ENCODE data around the gene TRIO.

Gene TRIO

DNA sequence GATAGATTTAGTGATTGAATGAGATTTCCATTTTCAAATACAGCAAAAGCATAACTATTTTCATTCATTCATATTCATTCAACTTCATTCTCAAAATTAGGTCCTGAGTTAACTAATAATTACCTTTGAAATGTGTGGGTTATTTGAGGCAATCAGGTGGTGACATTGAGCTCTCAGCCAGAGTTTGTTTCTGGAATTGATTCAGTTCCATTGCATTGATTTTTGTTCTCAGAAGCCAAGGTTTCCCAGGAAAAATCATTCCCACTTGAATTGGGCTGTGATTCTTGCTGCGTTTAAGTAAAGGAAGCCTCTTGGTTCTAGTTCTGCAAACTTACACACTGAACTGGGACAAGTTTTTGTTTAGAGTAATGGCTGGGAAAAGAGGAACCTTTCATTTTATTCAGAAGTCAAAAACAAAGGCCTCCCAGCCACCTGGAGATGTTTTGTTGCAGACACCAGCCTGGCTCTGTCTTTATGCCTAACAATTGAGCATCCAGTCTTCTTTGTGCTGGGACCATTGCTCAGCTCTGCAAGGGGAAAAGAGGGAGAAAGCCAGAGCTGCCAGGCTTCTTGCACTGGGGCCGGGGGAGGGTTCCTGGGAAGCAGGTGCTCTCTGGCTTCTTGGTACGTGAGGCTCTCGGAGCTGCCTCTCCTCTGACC lies 198.6 kb downstream of the TRIO start:
- no peak for DNase-seq

GRCh38 chr5:14342306-14342705 lies 199.2 kb downstream of the TRIO start:
- DNase-seq, result no peak

DNA sequence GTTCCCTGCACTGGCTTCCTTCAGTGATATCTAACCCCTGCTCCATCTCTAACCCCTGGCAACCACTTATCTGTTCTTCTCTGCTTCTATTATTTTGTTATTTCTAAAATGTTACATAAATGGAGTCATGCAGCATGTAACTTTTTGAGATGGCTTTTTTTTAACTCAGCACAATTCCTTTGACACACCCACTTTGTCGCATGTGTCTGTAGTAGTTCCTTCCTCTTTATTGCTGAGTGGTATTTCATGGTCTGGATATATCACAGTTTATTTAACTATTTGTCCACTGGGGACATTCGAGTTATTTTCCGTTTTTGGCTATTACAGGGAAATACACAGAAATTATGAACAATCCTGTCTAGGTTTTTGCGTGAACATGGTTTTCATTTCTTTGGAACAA lies 200.2 kb downstream of the TRIO start:
- DNase-seq, result no peak

GRCh38 chr5:14347522-14347921 lies 204.4 kb downstream of the TRIO start:
- no peak for DNase-seq

GRCh38 chr5:14348142-14348541 lies 205.0 kb downstream of the TRIO start:
- DNase-seq, result no peak

GRCh38 chr5:14349029-14349428 lies 205.9 kb downstream of the TRIO start:
- DNase-seq, result no peak

GRCh38 chr5:14351086-14351661 lies 208.0 kb downstream of the TRIO start:
- no peak for DNase-seq

DNA sequence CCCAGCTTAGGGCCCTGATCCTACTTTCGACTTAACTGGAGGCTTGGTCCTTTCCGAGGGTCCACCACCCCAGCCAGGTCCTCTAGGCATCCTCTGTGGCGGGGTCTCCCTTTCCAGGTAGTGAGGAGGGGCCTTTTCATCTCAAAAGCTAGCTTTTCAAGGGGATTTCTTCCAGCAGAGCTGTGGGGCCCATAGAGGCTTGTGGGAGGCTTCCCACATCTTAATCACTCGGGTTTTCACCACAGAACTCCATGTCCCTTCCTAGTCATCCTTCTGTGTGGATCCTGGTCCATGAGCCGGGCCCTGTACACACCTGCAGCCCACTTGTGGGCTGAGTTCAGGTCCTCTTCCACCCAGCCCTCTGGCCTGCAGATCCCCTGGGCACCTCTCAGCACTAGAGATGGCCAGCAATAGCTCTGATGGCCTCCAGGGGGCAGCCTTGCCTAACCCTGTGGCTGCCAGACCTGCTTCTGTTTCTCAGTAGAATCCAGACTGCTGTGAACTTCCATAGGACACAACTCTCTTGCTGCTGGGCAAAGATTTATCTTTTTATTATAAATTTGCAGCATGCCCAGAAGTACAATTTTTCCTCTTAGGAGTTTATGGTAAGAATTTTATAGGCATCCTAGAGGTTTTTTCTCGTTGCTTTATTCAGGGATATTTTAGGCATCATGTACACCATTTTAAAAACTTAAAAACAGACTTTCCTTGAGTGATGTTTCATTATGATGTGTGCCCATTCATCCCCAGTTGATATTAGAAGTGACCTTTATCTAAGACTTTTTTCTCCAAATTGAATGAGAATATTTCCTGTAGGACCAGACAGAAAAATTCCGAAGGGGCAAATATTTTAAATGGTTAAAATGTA lies 208.9 kb downstream of the TRIO start:
- peak; percentile 23 to 51 for DNase-seq

DNA sequence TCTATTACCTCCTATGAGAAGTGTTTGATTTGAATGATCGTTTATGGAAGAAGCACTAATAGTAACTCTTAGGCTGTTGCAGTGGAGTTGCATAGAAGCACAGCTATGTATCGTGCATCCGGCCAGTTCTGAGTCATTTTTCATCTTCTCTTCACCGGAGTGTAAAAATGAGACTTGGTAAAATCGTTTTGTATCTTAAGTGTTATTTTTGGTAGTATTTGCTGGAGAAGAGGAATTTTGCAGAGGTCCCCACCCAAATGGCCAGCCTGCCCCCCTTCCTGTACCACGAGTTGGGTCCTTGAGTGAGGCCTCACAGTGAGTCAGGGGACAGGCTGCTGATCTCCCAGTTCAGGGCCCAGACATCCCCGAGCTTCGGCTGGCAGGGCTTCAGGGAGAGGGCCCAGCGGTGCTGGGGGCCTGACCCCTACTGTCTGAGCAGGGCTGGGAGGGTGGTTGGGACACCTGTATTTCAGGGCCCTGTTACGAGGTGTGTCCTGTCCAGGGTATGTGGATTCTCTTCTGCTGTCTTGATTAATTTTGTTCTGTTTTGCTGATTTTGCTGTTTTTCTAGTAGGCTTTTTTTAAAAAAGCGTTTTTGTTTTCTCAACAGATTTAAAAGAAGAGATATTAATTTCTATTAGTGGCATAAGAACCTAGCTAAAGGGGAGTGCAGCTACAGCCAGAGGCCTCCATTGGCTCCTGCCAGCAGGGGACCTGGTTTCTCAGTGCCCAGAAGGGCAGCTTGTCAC lies 210.8 kb downstream of the TRIO start:
- no peak for DNase-seq

- DNase-seq, result no peak
These were observed 212.2 kb downstream of the TRIO start for GRCh38 chr5:14355391-14355790.

DNA sequence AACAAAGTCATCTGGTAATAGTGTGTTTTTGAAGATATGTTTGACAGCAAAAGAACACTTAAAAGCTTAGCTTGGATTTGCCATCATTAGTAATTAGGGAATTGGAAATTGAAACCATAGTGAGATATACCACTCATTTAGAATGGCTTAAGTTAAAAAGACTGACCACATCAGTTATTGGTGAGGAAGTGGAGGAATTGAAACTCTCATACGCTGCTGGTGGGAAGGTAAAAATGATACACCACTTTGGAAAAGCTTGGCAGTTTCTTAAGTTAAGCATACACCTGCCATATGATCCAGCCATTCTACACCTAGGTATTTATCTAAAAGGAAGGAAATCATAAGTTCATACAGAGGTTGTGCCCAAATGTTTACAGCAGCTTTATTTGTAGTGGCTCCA lies 213.2 kb downstream of the TRIO start:
- no peak for DNase-seq

- no peak for DNase-seq
These were observed 214.3 kb downstream of the TRIO start for GRCh38 chr5:14357441-14357840.

DNA sequence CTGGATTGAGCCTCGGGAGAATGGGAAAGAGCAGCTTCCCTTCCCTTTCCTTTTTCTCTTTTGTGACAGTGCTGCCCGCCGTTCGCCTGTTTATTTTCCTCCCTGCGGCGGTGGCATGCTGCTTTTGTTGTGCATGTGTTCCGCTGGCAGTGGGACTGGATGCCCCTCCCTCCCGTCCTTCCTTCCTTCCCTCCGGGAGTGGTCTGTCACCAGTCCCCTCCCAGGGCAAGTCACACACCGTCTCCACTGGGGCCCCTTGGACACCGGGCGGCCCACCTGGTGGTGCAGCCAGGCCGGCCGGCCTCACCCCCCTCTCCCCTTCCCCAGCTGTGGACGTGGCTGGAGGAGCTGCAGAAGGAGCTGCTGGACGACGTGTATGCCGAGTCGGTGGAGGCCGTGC lies 214.7 kb downstream of the TRIO start:
- peak in 1 of 2 experiments; percentile 52 for DNase-seq

- no peak for DNase-seq
These were observed 215.4 kb downstream of the TRIO start for GRCh38 chr5:14358536-14358935.

DNA sequence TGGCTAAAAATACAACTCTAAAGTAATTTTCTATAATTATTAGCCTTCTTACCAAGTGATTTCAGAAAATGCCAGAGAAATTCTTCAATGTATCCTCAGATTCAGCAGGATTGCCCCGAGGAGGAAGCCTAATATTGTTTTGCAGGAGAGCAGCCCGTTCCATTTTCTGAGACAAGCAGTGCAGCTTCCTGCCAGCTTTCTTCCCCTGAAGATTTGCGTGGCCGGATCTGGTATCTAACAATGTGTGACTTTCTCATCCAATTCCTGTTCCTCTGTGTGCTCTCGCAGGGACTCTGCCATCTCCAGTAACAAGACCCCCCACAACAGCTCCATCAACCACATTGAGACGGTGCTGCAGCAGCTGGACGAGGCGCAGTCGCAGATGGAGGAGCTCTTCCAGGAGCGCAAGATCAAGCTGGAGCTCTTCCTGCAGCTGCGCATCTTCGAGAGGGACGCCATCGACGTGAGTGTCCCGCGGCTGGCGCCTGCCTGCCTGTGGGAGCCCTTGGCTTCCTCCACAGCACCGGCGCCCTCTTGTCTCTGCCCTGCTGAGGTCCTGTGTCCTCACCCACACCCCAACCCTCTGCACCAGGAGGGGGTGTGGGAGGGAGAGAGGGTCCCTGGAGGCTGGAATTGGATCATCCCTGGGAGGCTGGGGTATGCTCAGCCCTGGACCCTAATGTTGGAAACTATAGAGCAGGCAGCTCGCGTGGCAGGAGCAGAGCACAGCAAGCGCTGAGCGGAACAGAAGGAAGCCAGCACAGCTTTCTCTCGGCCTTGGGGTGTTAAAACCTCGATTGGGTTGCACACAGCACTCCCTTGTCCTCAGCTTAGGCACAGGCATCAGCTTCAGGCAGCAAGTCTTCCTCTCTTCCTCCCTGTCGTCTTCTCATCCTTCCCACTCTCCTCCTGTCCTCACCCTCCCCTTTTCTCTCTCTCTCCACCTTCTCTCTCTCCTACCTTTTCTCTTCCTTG lies 216.2 kb downstream of the TRIO start:
- DNase-seq, result no peak

- DNase-seq, result no peak
These were observed 219.3 kb downstream of the TRIO start for GRCh38 chr5:14362491-14362890.

DNA sequence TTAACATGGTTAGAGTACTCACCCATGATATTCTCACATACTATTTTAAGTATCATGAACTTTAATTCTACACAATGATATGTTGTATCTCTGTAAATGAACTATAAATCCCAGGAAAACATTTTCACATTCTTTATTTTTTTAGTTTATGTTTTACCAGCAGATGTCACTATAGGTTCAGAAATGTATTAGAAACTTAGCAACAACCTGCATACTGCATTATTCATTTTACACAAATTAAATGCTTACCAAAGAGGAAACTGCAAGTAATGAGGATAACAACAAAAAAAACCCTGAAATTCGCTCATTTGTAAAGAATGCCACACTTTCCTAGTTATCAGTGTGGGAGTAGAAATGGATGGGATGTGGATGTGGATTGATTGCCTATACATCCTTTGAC lies 221.0 kb downstream of the TRIO start:
- DNase-seq, result no peak

- DNase-seq, result no peak
These were observed 221.7 kb downstream of the TRIO start for GRCh38 chr5:14364576-14365472.

DNA sequence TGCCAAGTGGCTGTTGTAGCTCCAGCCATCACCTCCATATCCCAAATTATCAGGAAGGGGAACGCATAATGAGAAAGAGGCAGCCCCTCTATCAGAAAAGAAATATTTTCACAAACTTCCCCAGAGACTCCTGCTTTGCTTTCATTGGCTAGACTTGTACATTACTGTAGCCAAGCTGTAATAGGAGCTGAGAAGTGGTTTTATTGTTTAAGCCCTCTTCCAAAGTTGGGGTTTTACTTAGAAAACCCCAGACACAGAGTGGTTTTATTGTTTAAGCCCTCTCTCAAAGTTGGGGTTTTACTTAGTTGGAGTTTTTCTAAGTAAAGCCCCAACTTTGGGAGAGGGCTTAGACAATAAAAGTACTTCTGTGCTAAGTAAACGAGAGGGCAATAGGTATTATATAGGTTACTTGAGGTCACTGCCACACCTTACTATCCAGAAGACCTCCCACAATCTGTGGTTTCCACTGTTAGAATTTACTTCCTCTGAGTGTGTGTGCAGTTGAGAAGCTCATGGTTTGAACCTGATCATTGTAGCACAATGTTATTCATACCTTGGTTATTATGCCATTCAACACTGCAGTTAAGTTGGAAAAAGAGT lies 222.8 kb downstream of the TRIO start:
- no peak for DNase-seq

- DNase-seq, result no peak
These were observed 223.6 kb downstream of the TRIO start for GRCh38 chr5:14366763-14367162.

DNA sequence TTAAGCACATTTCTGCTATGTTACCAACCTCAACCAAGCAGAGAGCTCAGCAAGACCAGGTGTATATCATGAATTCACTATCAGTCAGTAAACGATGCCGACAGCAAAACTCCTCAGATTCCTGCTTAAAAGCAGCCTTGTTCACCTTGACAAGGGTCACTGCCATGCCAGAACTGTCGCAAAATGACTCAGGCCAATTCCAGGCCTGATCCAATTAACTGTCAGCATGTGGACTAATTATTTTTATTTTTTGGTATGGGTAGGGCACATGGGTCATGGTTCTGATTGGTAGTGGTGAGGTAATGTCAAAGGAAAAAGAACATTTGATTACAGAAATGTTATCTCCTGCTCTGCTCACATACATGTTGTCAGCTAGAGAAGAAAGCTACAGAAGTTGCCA lies 224.2 kb downstream of the TRIO start:
- DNase-seq, result no peak

Data from cerebellar nuclear complex (tissue), 1 donor.